Erythroblast (primary cell): ENCODE data around the gene EIF3M.
"Not testable (repeated sequence)": the region's sequence is repeated elsewhere in the genome, so short reads cannot be mapped to it uniquely, and the experiment has no call there.

ENCODE experiments used
- GATA1 ChIP-seq: IDR thresholded peaks from 2 replicates; pipeline ENCODE4 v1.6.1; 2011; ENCODE audit warnings: low read depth, mild to moderate bottlenecking, control low read depth, low read length, moderate library complexity
- POLR2A ChIP-seq: IDR thresholded peaks from 2 replicates; pipeline ENCODE4 v1.6.1; 2011; ENCODE audit warnings: mild to moderate bottlenecking, low read length

- TF ChIP-seq POLR2A, GATA1: not testable (repeated sequence)
These were observed 25.2 kb downstream of the EIF3M start for GRCh38 chr11:32608826-32609225.
